ENCODE measurements around the gene P2RY14.

The P2RY14 gene

DNA sequence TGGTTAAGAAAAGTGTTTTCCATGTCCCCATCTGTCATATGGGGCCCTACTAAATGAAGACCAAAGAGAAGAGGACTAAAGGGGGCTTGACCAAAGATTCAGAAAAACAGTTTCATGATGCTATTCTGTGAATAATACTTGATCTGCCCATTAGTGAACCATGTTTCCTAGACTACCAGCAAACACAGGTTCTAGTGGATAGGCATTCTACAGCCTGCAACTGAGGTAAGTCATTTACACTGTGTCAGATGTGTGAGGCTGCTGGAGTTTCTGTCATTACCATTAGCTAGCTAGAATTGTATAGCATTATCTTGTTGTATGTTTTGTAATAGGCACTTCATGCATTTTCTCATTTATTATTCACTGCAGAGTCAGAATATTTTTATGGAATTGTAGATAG is 81.9 kb downstream of the P2RY14 start:
- TF ChIP-seq, protein P1, sequence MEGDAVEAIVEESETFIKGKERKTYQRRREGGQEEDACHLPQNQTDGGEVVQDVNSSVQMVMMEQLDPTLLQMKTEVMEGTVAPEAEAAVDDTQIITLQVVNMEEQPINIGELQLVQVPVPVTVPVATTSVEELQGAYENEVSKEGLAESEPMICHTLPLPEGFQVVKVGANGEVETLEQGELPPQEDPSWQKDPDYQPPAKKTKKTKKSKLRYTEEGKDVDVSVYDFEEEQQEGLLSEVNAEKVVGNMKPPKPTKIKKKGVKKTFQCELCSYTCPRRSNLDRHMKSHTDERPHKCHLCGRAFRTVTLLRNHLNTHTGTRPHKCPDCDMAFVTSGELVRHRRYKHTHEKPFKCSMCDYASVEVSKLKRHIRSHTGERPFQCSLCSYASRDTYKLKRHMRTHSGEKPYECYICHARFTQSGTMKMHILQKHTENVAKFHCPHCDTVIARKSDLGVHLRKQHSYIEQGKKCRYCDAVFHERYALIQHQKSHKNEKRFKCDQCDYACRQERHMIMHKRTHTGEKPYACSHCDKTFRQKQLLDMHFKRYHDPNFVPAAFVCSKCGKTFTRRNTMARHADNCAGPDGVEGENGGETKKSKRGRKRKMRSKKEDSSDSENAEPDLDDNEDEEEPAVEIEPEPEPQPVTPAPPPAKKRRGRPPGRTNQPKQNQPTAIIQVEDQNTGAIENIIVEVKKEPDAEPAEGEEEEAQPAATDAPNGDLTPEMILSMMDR (IDR thresholded peaks at IDR 0.05; ENCODE audit: insufficient read depth, low read depth, low read length, missing control alignments) = no peak
- H3K4me3 ChIP-seq (ENCODE audit: low read depth, low read length) = no peak overlapping the region
- no peak for DNase-seq (ENCODE audit: low read depth)

DNA sequence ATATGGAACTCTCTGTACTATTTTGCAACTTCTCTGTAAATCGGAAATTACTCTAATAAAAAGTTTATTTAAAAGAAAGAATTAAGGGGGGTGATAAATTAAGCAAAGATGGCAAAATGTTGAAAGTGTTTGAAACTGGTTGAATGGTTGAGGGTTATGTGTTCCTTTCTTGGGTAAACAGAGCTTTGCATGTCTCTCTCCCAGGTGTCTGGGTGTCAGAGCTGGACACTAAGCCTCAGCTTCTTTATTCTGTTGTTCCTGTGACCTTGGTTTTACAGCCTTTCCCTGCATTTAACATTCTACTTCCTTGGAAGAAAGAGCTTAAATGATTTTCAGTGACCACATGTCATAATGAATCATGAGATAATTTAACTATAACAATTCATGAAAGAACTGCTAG is 82.5 kb downstream of the P2RY14 start:
- no peak for DNase-seq (ENCODE audit: low read depth)
- TF ChIP-seq, protein P1 (IDR thresholded peaks at IDR 0.05; ENCODE audit: insufficient read depth, low read depth, low read length, missing control alignments) = no peak
- no peak overlapping the region for H3K4me3 ChIP-seq (ENCODE audit: low read depth, low read length)

DNA sequence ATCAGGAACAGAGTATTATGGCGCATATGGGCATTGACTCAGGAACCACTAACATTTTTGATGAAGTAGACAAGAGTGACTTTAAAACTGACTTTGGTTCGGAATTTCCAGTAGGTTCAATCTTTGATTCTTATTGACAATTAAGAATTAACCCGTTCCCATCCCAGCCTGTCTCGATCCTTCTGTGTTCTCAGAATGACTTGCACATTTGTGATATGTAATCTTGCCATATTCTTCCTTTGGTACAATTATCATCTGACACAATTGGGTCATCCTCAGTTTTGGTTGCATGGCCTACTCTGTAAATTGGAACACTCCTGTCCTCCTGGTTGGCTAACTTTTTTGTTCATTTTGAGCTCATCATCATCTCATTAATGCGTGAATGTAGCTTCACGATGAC is 85.8 kb downstream of the P2RY14 start:
- H3K4me3 ChIP-seq (ENCODE audit: low read depth, low read length) = no peak overlapping the region
- TF ChIP-seq, protein P1 (IDR thresholded peaks at IDR 0.05; ENCODE audit: insufficient read depth, low read depth, low read length, missing control alignments) = no peak
- no peak for DNase-seq (ENCODE audit: low read depth)

DNA sequence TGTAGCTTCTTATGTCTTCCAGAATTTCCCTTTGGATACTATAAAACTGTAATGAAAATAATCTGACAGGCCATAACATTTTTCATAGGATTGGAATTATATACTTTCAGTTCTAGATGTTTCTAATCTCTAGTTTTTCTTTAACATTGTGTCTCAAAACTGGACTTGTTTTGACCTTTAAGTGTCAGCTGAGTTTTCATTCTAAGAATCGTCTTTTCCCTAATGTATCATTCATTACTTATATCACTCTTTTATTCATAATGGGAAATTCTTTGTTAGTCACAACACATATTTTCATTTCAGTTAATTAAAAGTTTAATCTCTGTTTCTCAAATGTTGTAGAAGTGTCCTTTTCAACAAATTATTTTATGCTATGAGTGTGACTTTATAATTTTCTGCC is 87.2 kb downstream of the P2RY14 start:
- TF ChIP-seq, protein P1 (IDR thresholded peaks at IDR 0.05; ENCODE audit: insufficient read depth, low read depth, low read length, missing control alignments) = no peak
- H3K4me3 ChIP-seq (ENCODE audit: low read depth, low read length) = no peak overlapping the region
- no peak for DNase-seq (ENCODE audit: low read depth)

- no peak for DNase-seq (ENCODE audit: low read depth)
- TF ChIP-seq, protein P1 (IDR thresholded peaks at IDR 0.05; ENCODE audit: insufficient read depth, low read depth, low read length, missing control alignments) = no peak
- no peak overlapping the region for H3K4me3 ChIP-seq (ENCODE audit: low read depth, low read length)
Measured at GRCh38 chr3:151183265-151183671, 95.1 kb downstream of the P2RY14 start.

DNA sequence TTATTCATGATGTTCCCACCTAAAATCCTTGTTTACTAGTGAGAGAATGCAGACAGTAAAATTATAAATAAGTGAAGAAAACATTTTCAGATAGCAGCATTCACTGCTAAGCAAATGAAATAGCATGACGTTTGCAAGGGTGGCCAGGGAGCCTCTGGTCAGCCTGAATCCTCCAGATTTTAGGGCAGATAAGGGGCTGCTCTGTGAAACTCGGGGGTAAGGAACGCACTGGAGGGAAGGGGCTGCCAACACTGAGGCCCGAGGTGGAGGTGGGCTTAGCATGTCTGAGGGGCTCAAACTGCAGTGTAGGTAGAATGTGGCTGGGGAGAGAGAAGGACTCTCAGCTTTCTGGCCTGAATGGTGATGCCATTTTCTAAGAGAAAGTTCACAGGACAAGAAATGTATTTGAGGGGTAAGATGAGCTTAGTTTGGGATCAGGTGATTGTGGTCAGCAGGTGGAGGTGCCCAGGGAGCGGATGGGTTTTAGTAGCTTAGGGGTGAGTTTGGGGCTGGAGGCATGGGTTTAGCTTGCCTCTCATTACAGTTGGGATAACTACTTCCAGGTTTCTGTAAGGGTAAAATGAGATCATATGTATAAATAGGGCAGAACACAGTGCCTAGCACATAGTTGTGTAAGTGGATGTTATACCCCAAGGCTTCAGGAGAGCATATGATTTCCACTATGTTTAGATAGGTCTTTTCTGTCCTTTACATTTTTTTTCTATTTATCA is 95.8 kb downstream of the P2RY14 start:
- TF ChIP-seq, protein P1 (IDR thresholded peaks at IDR 0.05; ENCODE audit: insufficient read depth, low read depth, low read length, missing control alignments) = no peak
- H3K4me3 ChIP-seq (ENCODE audit: low read depth, low read length) = no peak overlapping the region
- no peak for DNase-seq (ENCODE audit: low read depth)

Data from GM12865 (cell line).